ENCODE results near the gene TBL1Y. TPM values are rescaled to one million over a fixed set of nuclear protein-coding genes. Genes with fewer than 3 reads are reported as not detected.

TBL1Y gene
- total and polyA plus RNA-seq, 2 of the 4 experiments (the other 2 are of a cell fraction) = not detected

DNA sequence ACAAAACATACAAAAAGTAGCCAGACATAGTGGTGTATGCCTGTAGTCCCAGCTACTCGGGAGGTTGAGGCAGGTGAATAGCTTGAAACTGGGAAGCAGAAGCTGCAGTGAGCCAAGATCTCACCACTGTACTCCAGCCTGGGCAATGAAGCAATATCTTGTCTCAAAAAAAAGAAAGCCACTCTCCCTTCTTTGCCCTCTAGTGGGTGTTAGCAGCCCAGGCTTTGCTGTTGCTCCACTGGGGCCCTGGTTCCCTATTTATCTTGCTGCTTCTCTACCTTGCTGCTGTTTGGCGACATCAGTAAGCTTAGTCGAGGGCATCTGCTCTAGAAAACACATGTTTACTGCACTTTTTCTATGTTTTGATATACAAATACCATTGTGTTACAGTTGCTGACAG is 189.2 kb downstream of the TBL1Y start:
- Histone ChIP-seq H2BK15ac (ENCODE audit: low read depth, low read length) (no peak overlapping the region), H3K18ac (ENCODE audit: low read depth, low read length) (no peak overlapping the region), H3K56ac (ENCODE audit: extremely low read depth, insufficient read depth, low read length) (no peak overlapping the region), H2BK20ac (ENCODE audit: low read depth, low read length) (no peak overlapping the region), H4K5ac (ENCODE audit: low read depth, low read length) (no peak overlapping the region), H4K8ac (ENCODE audit: low read depth in 2 of 2, low read length in 2 of 2) (no peak overlapping the region), H3K27me3 (ENCODE audit: control insufficient read depth, insufficient read depth, low read length) (no peaks in the 10 kb centered on the region), H3K23ac (ENCODE audit: low read depth, low read length) (no peak overlapping the region), H3K4ac (ENCODE audit: low read depth, low read length) (no peak overlapping the region), H3K4me3 (ENCODE audit: insufficient read depth, low read depth, low read length) (no peak overlapping the region), H3K9ac (ENCODE audit: low read depth, low read length) (no peak overlapping the region), H3K9me3 (ENCODE audit: control insufficient read depth, insufficient read depth, low read length) (no peaks in the 10 kb centered on the region), H3K4me2 (ENCODE audit: low read depth, low read length) (no peak overlapping the region), H3K14ac (replicated peaks; ENCODE audit: low read depth, low read length) (no peak overlapping the region), H2AK9ac (replicated peaks; ENCODE audit: low read depth, low read length, poor library complexity) (no peak overlapping the region), H3K27ac (ENCODE audit: insufficient read depth, low read length) (no peak overlapping the region), H3K36me3 (ENCODE audit: control insufficient read depth, insufficient read depth, low read length) (no peaks in the 10 kb centered on the region), H2AFZ (replicated peaks; ENCODE audit: low read length, poor library complexity) (no peak overlapping the region), H3K9me1 (ENCODE audit: insufficient read depth, low read length) (no peaks in the 10 kb centered on the region), H2AK5ac (ENCODE audit: low read depth, low read length) (no peak overlapping the region), H2BK120ac (ENCODE audit: low read depth, low read length) (no peak overlapping the region), H4K91ac (ENCODE audit: insufficient read depth, low read depth, low read length) (no peak overlapping the region), H2BK5ac (ENCODE audit: low read depth, low read length, poor library complexity, severe bottlenecking) (no peak overlapping the region), H4K20me1 (ENCODE audit: insufficient read depth, low read length) (no peaks in the 10 kb centered on the region), H3K4me1 (ENCODE audit: control insufficient read depth, insufficient read depth, low read length) (no peaks in the 10 kb centered on the region), H3K79me1 (ENCODE audit: low read depth in 1 of 2, low read length in 2 of 2) (no peaks in the 10 kb centered on the region)
- ChIA-PET CTCF (no interaction called here), POLR2A (ENCODE audit: unreplicated experiment) (no interaction called here)
- ATAC-seq (ENCODE audit: low read depth) = no peak
- intact Hi-C loops (cut with micrococcal nuclease) (no loop called here), dilution Hi-C loops (cut with HindIII; ENCODE audit: low sequenced_read_pairs, unreplicated experiment) (no loop called here), in situ Hi-C loops (cut with MboI; ENCODE audit: low sequenced_read_pairs) (no loop called here)
- DNase-seq = no peak
- no TSS peak for BruUV-seq (replicated peaks)
- TF ChIP-seq MAFK (IDR thresholded peaks at IDR 0.05; ENCODE audit: low read depth, low read length) (no peak), BHLHE40 (IDR thresholded peaks at IDR 0.05; ENCODE audit: low read depth, low read length) (no peak), ELK1 (IDR thresholded peaks at IDR 0.05; ENCODE audit: borderline replicate concordance, low read depth, low read length) (no peak), RCOR1 (IDR thresholded peaks at IDR 0.05; ENCODE audit: insufficient replicate concordance, low read length) (no peak), POLR2A (IDR thresholded peaks at IDR 0.05; ENCODE audit: low read depth, low read length) (no peak), MXI1 (IDR thresholded peaks at IDR 0.05; ENCODE audit: borderline replicate concordance, low read depth, low read length) (no peak), MAZ (IDR thresholded peaks at IDR 0.05; ENCODE audit: borderline replicate concordance, low read depth, low read length) (no peak), CEBPB (IDR thresholded peaks at IDR 0.05; ENCODE audit: low read depth, low read length) (no peak), SMC3 (IDR thresholded peaks at IDR 0.05; ENCODE audit: low read depth, low read length) (no peak), CHD1 (IDR thresholded peaks at IDR 0.05; ENCODE audit: low read depth, low read length) (no peak), RFX5 (IDR thresholded peaks at IDR 0.05; ENCODE audit: low read depth, low read length) (no peak), RAD21 (IDR thresholded peaks at IDR 0.05; ENCODE audit: low read length) (no peak), FOS (IDR thresholded peaks at IDR 0.05; ENCODE audit: low read depth, low read length) (no peak), NFE2L2 (IDR thresholded peaks at IDR 0.05; ENCODE audit: low read depth, low read length) (no peak)
- TF ChIP-seq, protein P1, sequence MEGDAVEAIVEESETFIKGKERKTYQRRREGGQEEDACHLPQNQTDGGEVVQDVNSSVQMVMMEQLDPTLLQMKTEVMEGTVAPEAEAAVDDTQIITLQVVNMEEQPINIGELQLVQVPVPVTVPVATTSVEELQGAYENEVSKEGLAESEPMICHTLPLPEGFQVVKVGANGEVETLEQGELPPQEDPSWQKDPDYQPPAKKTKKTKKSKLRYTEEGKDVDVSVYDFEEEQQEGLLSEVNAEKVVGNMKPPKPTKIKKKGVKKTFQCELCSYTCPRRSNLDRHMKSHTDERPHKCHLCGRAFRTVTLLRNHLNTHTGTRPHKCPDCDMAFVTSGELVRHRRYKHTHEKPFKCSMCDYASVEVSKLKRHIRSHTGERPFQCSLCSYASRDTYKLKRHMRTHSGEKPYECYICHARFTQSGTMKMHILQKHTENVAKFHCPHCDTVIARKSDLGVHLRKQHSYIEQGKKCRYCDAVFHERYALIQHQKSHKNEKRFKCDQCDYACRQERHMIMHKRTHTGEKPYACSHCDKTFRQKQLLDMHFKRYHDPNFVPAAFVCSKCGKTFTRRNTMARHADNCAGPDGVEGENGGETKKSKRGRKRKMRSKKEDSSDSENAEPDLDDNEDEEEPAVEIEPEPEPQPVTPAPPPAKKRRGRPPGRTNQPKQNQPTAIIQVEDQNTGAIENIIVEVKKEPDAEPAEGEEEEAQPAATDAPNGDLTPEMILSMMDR (conservative IDR thresholded peaks at IDR 0.05; ENCODE audit: low read depth, low read length) = no peak
- WGBS, 2 experiments (ENCODE audit: extremely low coverage in 2 of 2, insufficient read length in 1 of 2) = no CpG with 5 or more reads among the region's 3 CpGs

All from IMR-90 (cell line).